Right kidney (tissue), 1 donor: ENCODE data around the gene EFHD1.
"Not testable (repeated sequence)": the region's sequence is repeated elsewhere in the genome, so short reads cannot be mapped to it uniquely, and the experiment has no call there.

Experiments used
- DNase-seq: peaks from one replicate; pipeline ENCODE4 v3.0.0-alpha.2; 2016

The EFHD1 gene

DNA sequence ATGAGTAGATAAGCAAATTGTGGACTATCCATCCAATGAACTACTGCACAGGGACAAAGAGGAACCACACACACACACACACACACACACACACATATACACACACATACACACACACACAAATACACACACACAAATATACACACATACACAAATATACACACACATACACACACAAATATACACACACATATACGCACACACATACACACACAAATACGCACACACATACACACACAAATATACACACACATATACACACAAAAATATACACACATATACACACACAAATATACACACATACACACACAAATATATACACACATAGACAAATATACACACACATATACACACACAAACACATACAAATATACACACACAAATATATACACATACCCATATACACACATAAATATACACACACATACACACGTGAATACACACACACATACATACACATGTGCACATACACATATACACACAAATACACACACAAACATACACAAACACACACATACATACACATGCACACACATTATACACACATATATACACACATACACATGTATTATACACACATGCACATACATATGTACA lies 19.8 kb upstream of the EFHD1 start:
- DNase-seq: no peak

DNA sequence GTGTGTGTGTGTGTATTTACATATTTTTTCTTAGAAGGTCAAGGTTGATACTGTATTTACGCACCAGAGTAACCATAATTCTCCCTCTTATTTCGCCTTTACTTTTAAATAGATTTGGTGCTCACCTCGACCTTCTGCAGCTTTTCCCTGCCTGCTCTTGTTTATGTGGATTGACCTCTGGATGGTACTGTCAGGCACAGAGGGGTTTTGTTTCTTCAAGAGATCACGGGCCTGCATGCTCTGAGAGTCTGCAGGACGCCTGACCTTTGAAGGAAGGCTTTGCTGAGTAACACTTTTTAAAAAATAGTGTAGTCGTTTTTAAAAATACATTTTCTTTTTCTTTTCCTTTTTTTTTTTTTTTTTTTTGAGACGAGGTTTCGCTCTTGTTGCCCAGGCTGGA lies 18.1 kb upstream of the EFHD1 start:
- DNase-seq: no peak

DNA sequence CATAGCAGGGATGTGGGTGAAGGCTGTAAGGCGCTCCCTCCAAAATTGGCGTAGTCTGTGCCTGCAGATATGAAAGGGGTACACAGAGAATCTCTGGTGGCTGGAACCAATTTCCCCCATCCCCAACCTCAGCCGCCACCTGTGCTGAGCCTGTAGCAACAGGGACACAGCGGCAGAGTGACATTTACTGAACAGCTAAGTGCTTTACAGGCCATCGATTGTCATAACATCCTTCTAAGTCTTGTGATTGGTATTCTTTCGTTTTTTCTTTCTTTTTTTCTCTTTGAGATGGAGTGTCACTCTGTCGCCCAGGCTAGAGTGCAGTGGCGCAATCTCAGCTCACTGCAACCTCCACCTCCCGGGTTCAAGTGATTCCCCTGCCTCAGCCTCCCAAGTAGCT lies 12.2 kb upstream of the EFHD1 start:
- DNase-seq: no peak

GRCh38 chr2:232622563-232622962 lies 10.8 kb upstream of the EFHD1 start:
- no peak for DNase-seq

GRCh38 chr2:232623768-232624765 lies 9.3 kb upstream of the EFHD1 start:
- no peak for DNase-seq

DNA sequence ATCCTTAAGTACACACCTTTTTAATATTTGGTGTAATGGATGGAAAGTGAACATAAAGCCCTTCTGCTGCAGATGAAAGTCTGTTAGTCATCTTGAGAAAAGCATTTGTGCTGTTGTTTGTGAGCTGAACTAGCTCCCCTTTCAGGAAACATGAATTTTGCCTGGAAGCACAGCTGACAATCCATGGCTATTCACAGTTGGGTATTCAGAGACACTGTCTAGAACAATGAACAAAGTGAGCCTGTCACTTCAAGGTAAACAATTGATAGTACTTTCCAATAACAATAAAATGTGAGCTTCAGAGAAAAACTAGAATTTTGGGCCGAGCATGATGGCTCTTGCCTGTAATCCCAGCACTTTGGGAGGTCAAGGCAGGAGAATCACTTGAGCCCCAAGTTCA lies 6.8 kb upstream of the EFHD1 start:
- DNase-seq: no peak

- no peak for DNase-seq
Observed at GRCh38 chr2:232628466-232629128, 4.8 kb upstream of the EFHD1 start.

GRCh38 chr2:232629129-232629475 lies 4.3 kb upstream of the EFHD1 start:
- DNase-seq: no peak

DNA sequence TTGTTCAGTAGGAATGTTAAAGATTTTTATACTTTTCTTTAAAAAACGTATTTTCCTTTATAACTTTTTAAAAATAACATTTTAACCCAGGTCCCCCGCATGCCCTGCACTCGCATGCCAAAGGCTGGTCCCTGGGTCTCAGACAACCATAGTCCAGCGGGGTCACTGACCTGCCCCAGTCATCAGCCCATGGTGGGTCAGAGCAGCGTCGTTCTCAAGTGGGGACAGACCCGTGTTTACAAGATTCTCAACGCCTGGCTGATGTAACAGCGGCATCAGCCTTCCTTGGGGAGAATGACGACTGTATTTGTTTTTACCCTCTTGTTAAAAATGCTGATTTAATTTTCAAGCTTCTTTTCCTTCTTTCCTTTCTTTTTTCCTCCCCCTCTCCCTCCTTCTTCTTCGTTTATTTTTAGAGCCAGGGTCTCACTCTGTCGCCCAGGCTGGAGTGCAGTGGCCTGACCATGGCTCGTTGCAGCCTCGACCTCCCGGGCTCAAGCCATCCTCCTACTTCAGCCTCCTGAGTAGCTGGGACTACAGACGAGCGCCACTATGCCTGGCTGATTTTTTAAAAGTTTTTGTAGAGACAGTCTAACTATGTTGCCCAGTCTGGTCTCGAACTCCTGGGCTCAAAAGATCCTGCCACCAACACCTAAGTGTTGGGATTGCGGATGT lies 1.0 kb upstream of the EFHD1 start:
- no peak for DNase-seq

DNA sequence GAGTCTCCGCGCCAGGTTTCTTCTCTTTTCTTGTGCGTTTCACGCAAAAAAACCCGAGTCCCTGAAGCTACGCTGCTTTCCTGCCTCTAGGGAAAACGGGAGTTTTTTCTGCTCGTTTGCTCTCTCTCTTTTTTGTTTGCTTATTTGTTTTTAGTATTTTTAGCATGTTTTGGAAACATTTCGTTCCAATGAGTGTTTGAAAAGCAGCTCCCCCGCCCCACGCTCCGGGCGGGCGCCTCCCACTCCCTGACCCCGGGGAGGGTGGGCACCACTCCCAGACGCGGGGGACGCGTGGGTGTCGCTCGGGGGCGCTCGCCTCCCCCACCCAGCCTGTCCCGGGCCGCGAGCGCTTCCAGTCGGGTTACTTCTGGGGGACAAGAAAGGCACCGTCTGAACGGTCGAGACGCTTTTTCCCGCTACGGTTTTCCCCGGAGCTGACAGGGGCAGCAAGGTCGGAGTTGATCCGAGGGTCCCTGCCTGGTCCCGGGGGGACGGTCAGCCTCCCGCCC lies 446 bp upstream of the EFHD1 start:
- DNase-seq: no peak

- DNase-seq: peak; percentile 61
Observed at GRCh38 chr2:232634206-232635150, 1.1 kb downstream of the EFHD1 start.

DNA sequence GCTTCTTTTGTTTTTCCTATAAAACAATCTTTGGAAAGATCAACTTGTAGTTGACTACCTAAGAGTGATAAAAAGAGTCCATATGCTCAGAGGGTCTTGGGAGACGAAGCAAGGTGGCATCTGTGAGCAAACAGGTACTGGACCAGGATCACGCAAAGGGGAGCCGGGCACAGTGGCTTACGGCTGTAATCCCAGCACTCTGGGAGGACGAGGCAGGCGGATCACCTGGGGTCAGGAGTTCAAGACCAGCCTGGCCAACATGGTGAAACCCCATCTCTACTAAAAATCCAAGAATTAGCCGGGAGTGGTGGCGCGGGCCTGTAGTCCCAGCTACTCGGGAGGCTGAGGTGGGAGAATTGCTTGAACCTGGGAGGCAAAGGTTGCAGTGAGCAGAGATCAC lies 2.0 kb downstream of the EFHD1 start:
- DNase-seq: not testable (repeated sequence)

DNA sequence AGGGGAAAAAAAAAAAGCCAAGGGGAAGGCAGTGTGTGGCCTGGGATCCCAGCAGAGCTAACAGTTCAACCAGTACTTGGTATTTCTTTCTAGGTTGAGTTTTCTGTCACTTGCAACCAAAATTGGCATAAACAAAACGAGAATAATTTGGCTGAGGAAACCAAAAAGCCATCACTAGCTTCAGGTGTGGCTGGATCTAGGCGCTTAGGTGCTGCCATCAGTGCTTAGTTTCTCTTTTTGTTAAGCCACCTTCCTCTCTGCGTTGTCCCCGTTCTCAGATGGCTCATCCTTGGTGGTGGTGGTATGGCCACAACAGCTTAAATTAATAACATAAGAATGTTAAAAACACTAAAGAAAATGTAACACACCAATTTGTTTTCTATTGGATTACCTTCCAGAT lies 2.4 kb downstream of the EFHD1 start:
- DNase-seq: no peak

- DNase-seq: no peak
Observed at GRCh38 chr2:232636788-232637420, 3.5 kb downstream of the EFHD1 start.

DNA sequence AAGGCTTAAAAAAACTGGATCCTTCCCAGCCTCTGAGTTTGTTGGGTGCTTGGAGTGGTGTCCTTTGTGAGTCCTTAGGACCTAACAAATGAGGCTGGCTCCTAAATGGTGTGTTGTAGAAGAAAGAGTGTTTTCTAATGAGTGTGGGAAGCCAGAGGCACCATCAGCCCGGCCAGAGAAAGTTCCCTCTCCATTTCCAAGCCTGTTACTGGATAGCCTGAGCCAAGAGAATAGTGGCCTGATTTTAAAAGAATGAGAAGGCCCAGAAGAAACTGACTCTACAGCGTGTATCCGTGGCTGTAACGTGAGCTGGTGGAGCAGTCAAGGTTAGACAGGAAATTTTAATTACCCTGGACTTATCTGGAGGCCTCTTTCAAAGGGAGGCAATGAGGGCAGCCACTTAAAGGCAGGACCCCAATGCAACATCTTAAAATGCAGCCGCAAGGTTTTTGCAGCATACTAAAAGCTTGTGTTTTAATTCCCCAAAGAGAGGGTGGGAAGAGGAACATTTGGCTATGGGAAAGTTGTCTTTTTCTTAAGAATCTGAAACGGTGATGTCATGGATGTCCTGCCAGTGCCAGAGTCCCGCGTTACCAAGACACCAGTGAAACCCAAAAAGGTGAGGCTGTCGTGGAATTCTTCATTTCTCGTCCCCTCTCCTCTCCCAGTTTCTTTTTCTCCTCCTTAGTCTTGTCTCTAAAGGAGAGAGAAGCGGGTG lies 4.6 kb downstream of the EFHD1 start:
- no peak for DNase-seq

DNA sequence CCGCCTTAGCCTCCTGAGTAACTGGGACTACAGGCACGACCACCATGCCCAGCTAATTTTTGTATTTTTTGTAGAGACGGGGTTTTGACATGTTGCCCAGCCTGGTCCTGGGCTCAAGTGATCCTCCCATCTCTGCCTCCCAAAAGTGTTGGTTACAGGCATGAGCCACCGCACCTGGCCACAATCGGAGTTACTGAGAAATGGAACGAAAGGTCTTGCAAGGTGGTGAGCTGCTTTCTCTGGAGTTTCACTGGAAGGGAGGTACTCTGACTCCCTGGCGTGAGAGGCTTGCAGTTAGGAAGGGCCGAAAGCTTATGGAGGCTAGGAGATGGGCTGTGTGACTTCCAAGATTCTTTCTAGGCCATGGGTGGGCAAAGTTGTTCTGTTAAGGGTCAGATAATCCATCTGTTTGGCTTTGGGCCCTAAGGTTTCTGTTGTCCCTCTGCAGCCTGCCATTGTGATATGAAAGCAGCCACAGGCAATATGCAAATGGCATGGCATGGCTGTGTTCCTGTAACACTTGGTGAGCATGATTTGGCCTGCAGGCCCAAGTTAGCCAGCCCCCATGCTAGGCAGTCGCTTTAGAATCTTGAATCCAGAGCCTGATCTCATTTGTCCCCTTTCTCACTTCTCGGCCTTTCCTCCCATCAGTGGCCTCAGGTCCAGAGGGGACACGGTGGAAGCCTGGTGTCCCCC lies 7.9 kb downstream of the EFHD1 start:
- no peak for DNase-seq

GRCh38 chr2:232643147-232643425 lies 9.7 kb downstream of the EFHD1 start:
- no peak for DNase-seq

- DNase-seq: no peak
Observed at GRCh38 chr2:232643813-232644347, 10.5 kb downstream of the EFHD1 start.

GRCh38 chr2:232645061-232645460 lies 11.7 kb downstream of the EFHD1 start:
- no peak for DNase-seq

- no peak for DNase-seq
Observed at GRCh38 chr2:232646726-232647125, 13.3 kb downstream of the EFHD1 start.
